AG04450 (cell line): ENCODE results near the gene RARS2. TPM values are rescaled to one million over a fixed set of nuclear protein-coding genes. Genes with fewer than 3 reads are reported as not detected.

ENCODE experiments used
- CTCF ChIA-PET: fragments of 300-600, 350-600 bp; formaldehyde crosslinking; extraction: SDS; loops from one replicate; lab custom pipeline; 2022; ENCODE audit warnings: antibody characterized with exemption, inconsistent platforms; lab: Charles Lee
- POLR2A ChIA-PET: fragments of 350-600 bp; formaldehyde crosslinking; extraction: SDS; loops from one replicate; lab custom pipeline; 2021; ENCODE audit warnings: antibody characterized with exemption, inconsistent platforms; lab: Yijun Ruan, JAX
- DNase-seq: peaks from one replicate; pipeline ENCODE4 v3.0.0-alpha.2; 2011; ENCODE audit warnings: low read depth, low spot score
- H3K27ac ChIP-seq: one replicate; pipeline ENCODE4 v1.5.1; 2012; ENCODE audit warnings: low read depth, low read length, control low read depth
- H3K27me3 ChIP-seq: one replicate; pipeline ENCODE4 v1.6.0; 2012; ENCODE audit warnings: low read length; ENCODE audit not compliant: control insufficient read depth, insufficient read depth
- H3K4me3 ChIP-seq: 2 replicates; pipeline ENCODE4 v1.5.1; 2011; ENCODE audit warnings: mild to moderate bottlenecking, low read depth, low read length, control low read depth
- H3K9me3 ChIP-seq: 2 replicates; pipeline ENCODE4 v1.5.1; 2012; ENCODE audit warnings: low read length; ENCODE audit not compliant: control insufficient read depth, insufficient read depth
- polyA plus RNA-seq: library from polyadenylated mRNA; depleted of rRNA; stranded (reverse); fragments of >200 nt; gene quantifications from 2 replicates; pipeline ENCODE4 v1.2.3, GENCODE V29; 2011
- TF ChIP-seq, protein P1 (sequence below): IDR thresholded peaks from 2 replicates; pipeline ENCODE4 v1.5.1; 2011; ENCODE audit warnings: low read depth, low read length, control low read depth, inconsistent platforms

The RARS2 gene
- polyA plus RNA-seq, 1 experiment, result 28.1 TPM

DNA sequence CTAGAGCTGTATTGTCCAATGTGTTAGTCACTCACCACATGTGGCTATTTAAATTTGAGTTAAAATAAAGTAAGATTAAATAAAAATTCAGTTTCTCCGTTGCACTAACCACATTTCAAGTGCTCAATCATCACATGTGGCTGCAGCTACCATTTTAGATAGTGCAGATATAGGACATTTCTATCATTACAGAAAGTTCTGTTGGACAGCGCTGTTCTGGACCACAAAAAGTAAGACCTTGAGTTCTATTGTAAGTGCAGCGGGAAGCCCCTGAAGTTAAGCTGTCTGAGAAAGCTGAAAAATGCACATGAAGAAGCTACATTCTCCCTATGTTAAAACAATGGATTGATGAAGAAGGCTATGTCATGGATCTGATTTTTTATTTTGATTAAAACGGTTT, 1.2 kb upstream of the RARS2 start:
- TF ChIP-seq, protein P1, sequence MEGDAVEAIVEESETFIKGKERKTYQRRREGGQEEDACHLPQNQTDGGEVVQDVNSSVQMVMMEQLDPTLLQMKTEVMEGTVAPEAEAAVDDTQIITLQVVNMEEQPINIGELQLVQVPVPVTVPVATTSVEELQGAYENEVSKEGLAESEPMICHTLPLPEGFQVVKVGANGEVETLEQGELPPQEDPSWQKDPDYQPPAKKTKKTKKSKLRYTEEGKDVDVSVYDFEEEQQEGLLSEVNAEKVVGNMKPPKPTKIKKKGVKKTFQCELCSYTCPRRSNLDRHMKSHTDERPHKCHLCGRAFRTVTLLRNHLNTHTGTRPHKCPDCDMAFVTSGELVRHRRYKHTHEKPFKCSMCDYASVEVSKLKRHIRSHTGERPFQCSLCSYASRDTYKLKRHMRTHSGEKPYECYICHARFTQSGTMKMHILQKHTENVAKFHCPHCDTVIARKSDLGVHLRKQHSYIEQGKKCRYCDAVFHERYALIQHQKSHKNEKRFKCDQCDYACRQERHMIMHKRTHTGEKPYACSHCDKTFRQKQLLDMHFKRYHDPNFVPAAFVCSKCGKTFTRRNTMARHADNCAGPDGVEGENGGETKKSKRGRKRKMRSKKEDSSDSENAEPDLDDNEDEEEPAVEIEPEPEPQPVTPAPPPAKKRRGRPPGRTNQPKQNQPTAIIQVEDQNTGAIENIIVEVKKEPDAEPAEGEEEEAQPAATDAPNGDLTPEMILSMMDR, result no peak
- no peaks in the 10 kb centered on the region for H3K9me3 ChIP-seq
- ChIA-PET CTCF (interaction anchor here (0.9 to 1.1 kb wide), 3 partner anchors 197 to 269 kb away, joined by 3 to 4 read pairs (median 3); no protein-coding TSS in a partner anchor), POLR2A (no interaction called here)
- H3K27me3 ChIP-seq, result no peaks in the 10 kb centered on the region
- H3K4me3 ChIP-seq, result peak overlapping the region; percentile 97
- no peak overlapping the region for H3K27ac ChIP-seq
- no peak for DNase-seq

DNA sequence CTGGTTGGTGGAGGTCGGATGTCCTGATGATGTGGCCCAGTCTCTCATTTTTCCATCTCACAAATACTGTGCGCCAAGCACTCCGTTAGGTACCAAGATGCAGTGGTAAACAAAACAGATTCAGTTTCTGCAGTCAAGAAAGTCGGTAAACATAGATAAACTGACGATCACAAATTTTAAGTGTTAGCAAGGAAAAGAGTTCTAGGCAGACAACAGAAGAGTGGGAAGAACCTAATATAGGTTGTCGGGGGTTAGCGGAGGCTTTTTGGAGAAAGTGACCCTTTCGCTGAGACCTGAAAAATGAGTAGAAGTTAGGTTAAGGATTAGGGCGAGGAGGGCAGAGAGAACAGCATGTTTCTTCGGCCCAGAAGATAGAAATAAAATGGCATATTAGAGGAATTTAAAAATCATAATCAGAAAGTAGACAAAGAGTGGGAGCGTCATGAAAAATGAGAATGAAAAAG, 662 bp upstream of the RARS2 start:
- H3K27me3 ChIP-seq, result no peaks in the 10 kb centered on the region
- peak overlapping the region; percentile 66 for H3K27ac ChIP-seq
- CTCF ChIA-PET, result interaction anchor here (1.1 kb wide), 2 partner anchors 197 to 241 kb away, joined by 3 read pairs; no protein-coding TSS in a partner anchor
- POLR2A ChIA-PET, result interaction anchor here (1.0 kb wide), 1 partner anchor 26 kb away, joined by 3 read pairs; no protein-coding TSS in a partner anchor
- TF ChIP-seq, protein P1, result no peak
- no peaks in the 10 kb centered on the region for H3K9me3 ChIP-seq
- no peak for DNase-seq
- peak overlapping the region; percentile 97 for H3K4me3 ChIP-seq

DNA sequence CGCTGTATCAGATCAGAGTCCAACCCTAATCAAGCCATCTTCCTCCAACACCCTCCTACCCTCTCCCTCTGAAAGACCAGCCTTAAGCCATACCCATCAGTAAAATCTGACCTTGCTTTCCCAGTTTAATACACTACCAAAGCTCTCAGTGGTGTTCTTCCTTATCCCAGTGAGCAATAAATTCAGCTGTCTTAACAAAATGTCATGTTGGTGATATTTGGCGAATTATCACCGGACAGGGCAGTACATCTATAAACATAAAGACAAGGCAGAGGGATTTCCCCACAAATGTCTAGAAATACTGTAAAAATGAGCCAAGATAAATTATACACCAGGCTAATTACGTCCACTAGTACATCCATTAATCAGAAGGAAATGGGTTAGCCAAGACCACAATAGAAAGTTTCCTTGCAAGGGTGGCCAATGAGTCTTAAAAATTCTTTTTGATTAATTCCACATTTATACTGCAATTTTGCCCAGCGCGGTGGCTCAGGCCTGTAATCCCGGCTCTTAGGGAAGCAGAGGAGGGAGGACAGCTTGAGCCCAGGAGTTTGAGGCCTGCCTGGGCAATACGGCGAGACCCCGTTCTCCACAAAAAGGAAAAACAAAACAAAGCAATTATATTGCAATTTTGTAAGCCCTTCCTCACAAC, 905 bp downstream of the RARS2 start:
- Histone ChIP-seq H3K27ac (peak overlapping the region; percentile 90), H3K9me3 (no peaks in the 10 kb centered on the region), H3K27me3 (no peaks in the 10 kb centered on the region), H3K4me3 (peak overlapping the region; percentile 97)
- DNase-seq, result no peak
- TF ChIP-seq, protein P1, result no peak
- POLR2A ChIA-PET, result interaction anchor here (0.6 to 1.1 kb wide), 8 partner anchors 8 to 168 kb away, joined by 3 to 5 read pairs (median 3); no protein-coding TSS in a partner anchor
- CTCF ChIA-PET, result interaction anchor here (0.6 to 1.1 kb wide), 2 partner anchors 196 to 1282 kb away, joined by 3 read pairs; no protein-coding TSS in a partner anchor

DNA sequence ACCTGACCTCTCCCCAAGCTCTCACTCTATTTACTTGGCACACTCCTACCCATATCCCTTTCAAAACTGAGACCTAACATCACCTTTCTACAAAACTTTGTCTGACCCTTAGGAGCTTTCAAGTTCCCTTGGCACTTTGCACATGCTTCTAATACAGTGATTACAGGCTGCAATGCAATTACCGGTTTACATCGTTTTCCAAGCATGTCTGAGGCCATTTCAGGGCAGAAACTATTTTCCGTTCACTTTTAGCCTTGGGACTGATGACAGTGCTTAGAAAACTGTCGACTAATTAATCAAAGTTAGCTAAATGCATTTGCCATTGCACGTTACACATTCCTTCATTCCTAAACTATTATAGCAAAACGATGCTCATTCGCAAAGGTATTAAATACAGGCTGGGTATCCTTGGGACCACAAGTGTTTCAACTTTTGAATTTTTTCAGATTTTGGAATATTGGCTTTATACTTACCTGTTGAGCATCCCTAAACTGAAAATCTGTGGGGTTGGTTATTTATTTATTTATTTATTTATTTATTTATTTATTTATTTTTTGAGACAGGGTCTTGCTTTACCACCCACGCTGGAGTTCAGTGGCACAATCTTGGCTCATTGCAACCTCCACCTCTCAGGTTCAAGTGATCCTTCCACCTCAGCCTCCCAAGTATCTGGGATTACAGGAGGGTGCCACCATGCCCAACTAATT, 3.3 kb downstream of the RARS2 start:
- POLR2A ChIA-PET, result interaction anchor here (0.6 kb wide), 1 partner anchor 111 kb away, joined by 3 read pairs; no protein-coding TSS in a partner anchor
- TF ChIP-seq, protein P1, result no peak
- no peak overlapping the region for H3K4me3 ChIP-seq
- H3K27ac ChIP-seq, result no peak overlapping the region
- CTCF ChIA-PET, result no interaction called here
- DNase-seq, result no peak
- no peaks in the 10 kb centered on the region for H3K27me3 ChIP-seq
- H3K9me3 ChIP-seq, result no peaks in the 10 kb centered on the region
